H9 (cell line): ENCODE data around the gene GRIN2D. TPM values are rescaled to one million over a fixed set of nuclear protein-coding genes. Genes with fewer than 3 reads are reported as not detected.

Source experiments
- DNase-seq: peaks from one replicate; pipeline ENCODE4 v3.0.0-alpha.2; 2017
- H2AFZ ChIP-seq: one replicate; pipeline ENCODE4 v1.6.1; 2013; ENCODE audit warnings: mild to moderate bottlenecking, low read length, control low read depth, moderate library complexity
- H2AK5ac ChIP-seq: 2 replicates; pipeline ENCODE4 v1.6.1; 2013; ENCODE audit warnings: low read length, control low read depth, mixed read lengths; ENCODE audit not compliant: insufficient read length
- H2BK120ac ChIP-seq: one replicate; pipeline ENCODE4 v1.6.1; 2013; ENCODE audit warnings: low read depth, mild to moderate bottlenecking, low read length, control low read depth, inconsistent platforms; ENCODE audit not compliant: poor library complexity, severe bottlenecking
- H2BK12ac ChIP-seq: 2 replicates; pipeline ENCODE4 v1.6.1; 2013; ENCODE audit warnings: low read length, control low read depth, mixed read lengths, low read depth; ENCODE audit not compliant: insufficient read length
- H2BK15ac ChIP-seq: 2 replicates; pipeline ENCODE4 v1.6.1; 2013; ENCODE audit warnings: low read depth, low read length, control low read depth
- H2BK20ac ChIP-seq: one replicate; pipeline ENCODE4 v1.6.1; 2013; ENCODE audit warnings: low read depth, mild to moderate bottlenecking, low read length, control low read depth, inconsistent platforms; ENCODE audit not compliant: poor library complexity, severe bottlenecking
- H2BK5ac ChIP-seq: 2 replicates; pipeline ENCODE4 v1.6.1; 2013; ENCODE audit warnings: low read length, control low read depth, mixed read lengths; ENCODE audit not compliant: insufficient read length
- H3K14ac ChIP-seq: 2 replicates; pipeline ENCODE4 v1.6.1; 2013; ENCODE audit warnings: low read length, control low read depth; ENCODE audit not compliant: insufficient read depth
- H3K18ac ChIP-seq: 2 replicates; pipeline ENCODE4 v1.6.1; 2013; ENCODE audit warnings: low read depth, mild to moderate bottlenecking, mixed read lengths, low read length, control low read depth; ENCODE audit not compliant: insufficient read length
- H3K23ac ChIP-seq: 2 replicates; pipeline ENCODE4 v1.6.1; 2013; ENCODE audit warnings: low read length, control low read depth, mixed read lengths, low read depth; ENCODE audit not compliant: insufficient read length
- H3K23me2 ChIP-seq: 2 replicates; pipeline ENCODE4 v1.6.1; 2013; ENCODE audit warnings: low read depth, mild to moderate bottlenecking, mixed read lengths, low read length, control low read depth; ENCODE audit not compliant: insufficient read length, poor library complexity, severe bottlenecking
- H3K27ac ChIP-seq: 2 replicates; pipeline ENCODE4 v1.5.1; 2013; ENCODE audit warnings: low read length, control low read depth, mixed read lengths, low read depth; ENCODE audit not compliant: insufficient read length
- H3K27me3 ChIP-seq: 2 replicates; pipeline ENCODE4 v1.6.1; 2013; ENCODE audit warnings: low read length, control low read depth, inconsistent platforms; ENCODE audit not compliant: insufficient read depth
- H3K4ac ChIP-seq: 2 replicates; pipeline ENCODE4 v1.6.1; 2013; ENCODE audit warnings: low read depth, mild to moderate bottlenecking, control low read depth, inconsistent platforms, low read length, moderate library complexity
- H3K4me1 ChIP-seq: 2 replicates; pipeline ENCODE4 v1.6.1; 2013; ENCODE audit warnings: low read length, control low read depth, inconsistent platforms; ENCODE audit not compliant: insufficient read depth
- H3K4me2 ChIP-seq: 2 replicates; pipeline ENCODE4 v1.6.1; 2013; ENCODE audit warnings: low read length, control low read depth, mixed read lengths; ENCODE audit not compliant: insufficient read length, insufficient read depth
- H3K56ac ChIP-seq: 2 replicates; pipeline ENCODE4 v1.6.1; 2013; ENCODE audit warnings: low read depth, mild to moderate bottlenecking, mixed read lengths, low read length, control low read depth; ENCODE audit not compliant: insufficient read length
- H3K79me1 ChIP-seq: 2 replicates; pipeline ENCODE4 v1.6.1; 2013; ENCODE audit warnings: low read depth, mild to moderate bottlenecking, moderate library complexity, low read length, control low read depth, inconsistent platforms; ENCODE audit not compliant: insufficient read depth, poor library complexity, severe bottlenecking
- H3K79me2 ChIP-seq: 2 replicates; pipeline ENCODE4 v1.6.1; 2013; ENCODE audit warnings: low read length, control low read depth, inconsistent platforms; ENCODE audit not compliant: insufficient read depth
- H3K9ac ChIP-seq: 2 replicates; pipeline ENCODE4 v1.6.1; 2013; ENCODE audit warnings: low read length, control low read depth, mixed read lengths; ENCODE audit not compliant: insufficient read length; ENCODE audit errors: extremely low read depth
- H3K9me3 ChIP-seq: one replicate; pipeline ENCODE4 v1.6.1; 2013; ENCODE audit warnings: low read depth, low read length, inconsistent platforms; ENCODE audit not compliant: control insufficient read depth
- H3T11ph ChIP-seq: one replicate; pipeline ENCODE4 v1.6.1; 2013; ENCODE audit warnings: mild to moderate bottlenecking, low read length, control low read depth, inconsistent platforms
- H4K20me1 ChIP-seq: one replicate; pipeline ENCODE4 v1.6.1; 2013; ENCODE audit not compliant: control insufficient read depth, insufficient read length, insufficient read depth
- H4K5ac ChIP-seq: 2 replicates; pipeline ENCODE4 v1.6.1; 2013; ENCODE audit warnings: low read depth, mild to moderate bottlenecking, mixed read lengths, low read length, control low read depth; ENCODE audit not compliant: insufficient read length
- H4K8ac ChIP-seq: replicated peaks from 2 replicates; pipeline ENCODE4 v1.6.1; 2013; ENCODE audit warnings: low read length, control low read depth, mixed read lengths, low read depth; ENCODE audit not compliant: insufficient read length
- H4K91ac ChIP-seq: 2 replicates; pipeline ENCODE4 v1.6.1; 2013; ENCODE audit warnings: low read depth, mild to moderate bottlenecking, moderate library complexity, mixed read lengths, low read length, control low read depth; ENCODE audit not compliant: insufficient read length
- H3K27ac Mint-ChIP-seq, 3 experiments: 2 replicates in 2 of 3; 3 replicates in 1 of 3; pipeline ENCODE4 v1.8.0; 2020 to 2021; ENCODE audit warnings: mixed read lengths in 3 of 3, mild to moderate bottlenecking in 1 of 3, moderate library complexity in 1 of 3
- H3K27me3 Mint-ChIP-seq: 2 replicates; pipeline ENCODE4 v1.8.0; 2021; ENCODE audit warnings: low read depth, mild to moderate bottlenecking, moderate library complexity, mixed read lengths
- H3K36me3 Mint-ChIP-seq, 3 experiments: 2 replicates in 2 of 3; 3 replicates in 1 of 3; pipeline ENCODE4 v1.8.0; 2020 to 2021; ENCODE audit warnings: low read depth in 3 of 3, mixed read lengths in 3 of 3; ENCODE audit not compliant: insufficient read depth in 1 of 3
- H3K4me1 Mint-ChIP-seq, 2 experiments: 2 replicates each; pipeline ENCODE4 v1.8.0; 2020; ENCODE audit warnings: mixed read lengths in 2 of 2
- H3K4me3 Mint-ChIP-seq, 2 experiments: 2 replicates in 1 of 2; 3 replicates in 1 of 2; pipeline ENCODE4 v1.8.0; 2020 to 2021; ENCODE audit warnings: mild to moderate bottlenecking in 2 of 2, mixed read lengths in 2 of 2, moderate library complexity in 1 of 2
- H3K9me3 Mint-ChIP-seq, 2 experiments: 2 replicates in 1 of 2; 3 replicates in 1 of 2; pipeline ENCODE4 v1.8.0; 2020; ENCODE audit warnings: mild to moderate bottlenecking in 2 of 2, mixed read lengths in 2 of 2, moderate library complexity in 1 of 2
- whole genome bisulfite sequencing: extraction: QIAGEN DNeasy Blood & Tissue Kit; methylation state at CpG from one replicate; pipeline ENCODE4 v1.1.7; 2013; ENCODE audit warnings: missing lambda C conversion rate, low lambda C conversion rate, mixed read lengths; ENCODE audit not compliant: insufficient read length; ENCODE audit errors: extremely low coverage; 5-methylcytosine and 5-hydroxymethylcytosine counted together
- total RNA-seq: library from RNA; stranded (reverse); gene quantifications from 2 replicates; pipeline ENCODE4 v1.2.1, GENCODE V29; 2021
- TF ChIP-seq, protein P1 (sequence below): fragments of 200-600 bp; sonication (generic); conservative IDR thresholded peaks from 3 replicates; pipeline ENCODE4 v1.8.0; 2021; ENCODE audit warnings: antibody characterized with exemption, mild to moderate bottlenecking

Gene GRIN2D
- total RNA-seq, 1 experiment from 2014 or later = 5.9 TPM

DNA sequence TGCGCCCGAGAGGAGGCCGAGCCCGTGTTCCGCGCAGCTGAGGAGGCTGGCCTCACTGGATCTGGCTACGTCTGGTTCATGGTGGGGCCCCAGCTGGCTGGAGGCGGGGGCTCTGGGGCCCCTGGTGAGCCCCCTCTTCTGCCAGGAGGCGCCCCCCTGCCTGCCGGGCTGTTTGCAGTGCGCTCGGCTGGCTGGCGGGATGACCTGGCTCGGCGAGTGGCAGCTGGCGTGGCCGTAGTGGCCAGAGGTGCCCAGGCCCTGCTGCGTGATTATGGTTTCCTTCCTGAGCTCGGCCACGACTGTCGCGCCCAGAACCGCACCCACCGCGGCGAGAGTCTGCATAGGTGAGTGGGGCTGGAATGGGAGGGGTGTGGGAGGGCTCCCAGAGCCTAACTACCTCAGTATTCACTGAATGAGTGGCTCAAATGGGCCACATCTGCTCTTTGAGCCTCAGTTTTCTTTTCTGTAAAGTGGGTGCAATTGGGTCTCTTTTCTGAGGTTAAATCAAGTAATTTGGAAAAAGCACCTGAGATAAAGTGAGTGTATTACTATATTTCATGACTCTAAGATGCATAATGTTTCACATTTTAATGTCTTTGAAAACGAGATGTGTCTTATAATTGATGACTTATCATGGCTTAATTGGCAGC, 11.7 kb downstream of the GRIN2D start:
- Histone ChIP-seq H4K20me1 (no peaks in the 10 kb centered on the region), H3K4ac (no peak overlapping the region), H3K27ac (no peak overlapping the region), H3K9me3 (no peaks in the 10 kb centered on the region), H3K27me3 (no peaks in the 10 kb centered on the region), H2AK5ac (no peak overlapping the region), H2BK15ac (no peak overlapping the region), H2BK5ac (no peak overlapping the region), H4K8ac (no peak overlapping the region), H4K91ac (no peak overlapping the region), H3K14ac (no peak overlapping the region), H3T11ph (no peak overlapping the region), H2BK12ac (no peak overlapping the region), H3K18ac (no peak overlapping the region), H3K4me2 (no peak overlapping the region), H3K79me1 (peaks cover 6% of the 10 kb centered on the region), H3K9ac (no peak overlapping the region), H3K56ac (no peak overlapping the region), H3K4me1 (peaks cover 10% of the 10 kb centered on the region; the same call in 1 of the 2 replicates), H2BK120ac (no peak overlapping the region), H4K5ac (no peak overlapping the region), H2AFZ (no peak overlapping the region), H3K23me2 (peaks cover 2% of the 10 kb centered on the region), H3K79me2 (peaks cover 11% of the 10 kb centered on the region; the same call in 1 of the 2 replicates), H3K23ac (no peak overlapping the region), H2BK20ac (no peak overlapping the region)
- Mint-ChIP-seq H3K36me3 (peaks cover 0 to 8% (median 3%) of the 10 kb centered on the region in 3 experiments; a peak in 3 of 7 replicates), H3K27ac (no peak overlapping the region; a peak in 1 of 7 replicates), H3K4me3 (no peak overlapping the region), H3K27me3 (no peaks in the 10 kb centered on the region), H3K9me3 (peaks cover 2% of the 10 kb centered on the region in 2 experiments; a peak in 1 of 5 replicates), H3K4me1 (peaks cover 36 to 43% of the 10 kb centered on the region in 2 experiments)
- TF ChIP-seq, protein P1, sequence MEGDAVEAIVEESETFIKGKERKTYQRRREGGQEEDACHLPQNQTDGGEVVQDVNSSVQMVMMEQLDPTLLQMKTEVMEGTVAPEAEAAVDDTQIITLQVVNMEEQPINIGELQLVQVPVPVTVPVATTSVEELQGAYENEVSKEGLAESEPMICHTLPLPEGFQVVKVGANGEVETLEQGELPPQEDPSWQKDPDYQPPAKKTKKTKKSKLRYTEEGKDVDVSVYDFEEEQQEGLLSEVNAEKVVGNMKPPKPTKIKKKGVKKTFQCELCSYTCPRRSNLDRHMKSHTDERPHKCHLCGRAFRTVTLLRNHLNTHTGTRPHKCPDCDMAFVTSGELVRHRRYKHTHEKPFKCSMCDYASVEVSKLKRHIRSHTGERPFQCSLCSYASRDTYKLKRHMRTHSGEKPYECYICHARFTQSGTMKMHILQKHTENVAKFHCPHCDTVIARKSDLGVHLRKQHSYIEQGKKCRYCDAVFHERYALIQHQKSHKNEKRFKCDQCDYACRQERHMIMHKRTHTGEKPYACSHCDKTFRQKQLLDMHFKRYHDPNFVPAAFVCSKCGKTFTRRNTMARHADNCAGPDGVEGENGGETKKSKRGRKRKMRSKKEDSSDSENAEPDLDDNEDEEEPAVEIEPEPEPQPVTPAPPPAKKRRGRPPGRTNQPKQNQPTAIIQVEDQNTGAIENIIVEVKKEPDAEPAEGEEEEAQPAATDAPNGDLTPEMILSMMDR = no peak
- WGBS = no CpG with 5 or more reads among the region's 27 CpGs
- DNase-seq = no peak
